ENCODE results near the gene PKMYT1. TPM values are rescaled to one million over a fixed set of nuclear protein-coding genes. Genes with fewer than 3 reads are reported as not detected.

Gene PKMYT1
- polyA plus RNA-seq, 1 donor (not counting 4 experiments of a cell fraction or from before 2014, with no cell fraction given), result 6.9 TPM

- peaks cover 2% of the 10 kb centered on the region for H3K9me1 ChIP-seq (ENCODE audit: control insufficient read depth, extremely low read depth, insufficient read depth, low read length)
- H3K27me3 ChIP-seq (ENCODE audit: control insufficient read depth, extremely low read depth, insufficient read depth, low read length), result no peaks in the 10 kb centered on the region
- FAIRE-seq (no peak), DNase-seq (ENCODE audit: low read depth, low spot score) (no peak)
- H3K4me1 ChIP-seq (ENCODE audit: control insufficient read depth, extremely low read depth, insufficient read depth, low read length), result peaks cover 25% of the 10 kb centered on the region
- no peak overlapping the region for H3K27ac ChIP-seq (ENCODE audit: control insufficient read depth, insufficient read depth, low read length)
- H3K4me2 ChIP-seq (ENCODE audit: control insufficient read depth, extremely low read depth, insufficient read depth, low read depth, low read length), result no peak overlapping the region
- H3K9ac ChIP-seq (ENCODE audit: control insufficient read depth, extremely low read depth, insufficient read depth, low read length), result no peak overlapping the region
- dilution Hi-C loops (cut with MboI; ENCODE audit: extremely low pct_ligation_motif_present, low sequenced_read_pairs), result no loop called here
- TF ChIP-seq EZH2 (IDR thresholded peaks at IDR 0.05; ENCODE audit: low read length), result no peak
- no peak for TF ChIP-seq CTCF (optimal IDR thresholded peaks at IDR 0.05 in 1 of 3, IDR thresholded peaks at IDR 0.05 in 1 of 3, conservative IDR thresholded peaks at IDR 0.05 in 1 of 3; ENCODE audit: extremely low read depth in 1 of 3, insufficient read depth in 2 of 3, low read length in 3 of 3)
- H2AFZ ChIP-seq (ENCODE audit: control insufficient read depth, low read length), result no peak overlapping the region
- H3K79me2 ChIP-seq (ENCODE audit: control insufficient read depth, insufficient read depth, low read length), result peaks cover 11% of the 10 kb centered on the region
- H3K9me3 ChIP-seq (ENCODE audit: control insufficient read depth, low read depth, low read length), result no peaks in the 10 kb centered on the region
- peaks cover 0 to 4% of the 10 kb centered on the region in 2 experiments for H3K36me3 ChIP-seq (ENCODE audit: control insufficient read depth in 2 of 2, extremely low read depth in 1 of 2, insufficient read depth in 2 of 2, low read length in 2 of 2)
- H4K20me1 ChIP-seq (ENCODE audit: control insufficient read depth, extremely low read depth, insufficient read depth, low read length), result peaks cover 9% of the 10 kb centered on the region
- H3K4me3 ChIP-seq (ENCODE audit: control insufficient read depth in 2 of 3, extremely low read depth in 1 of 3, insufficient read depth in 2 of 3, low read depth in 1 of 3, low read length in 3 of 3), result no peak overlapping the region
Observed at GRCh38 chr16:2967721-2968161, 12.5 kb downstream of the PKMYT1 start.

GRCh38 chr16:2967211-2967631, 13.0 kb downstream of the PKMYT1 start:
- Histone ChIP-seq H3K9me3 (ENCODE audit: control insufficient read depth, low read depth, low read length) (no peaks in the 10 kb centered on the region), H2AFZ (ENCODE audit: control insufficient read depth, low read length) (no peak overlapping the region), H3K4me2 (ENCODE audit: control insufficient read depth, extremely low read depth, insufficient read depth, low read depth, low read length) (no peak overlapping the region), H3K79me2 (ENCODE audit: control insufficient read depth, insufficient read depth, low read length) (peaks cover 11% of the 10 kb centered on the region), H3K9ac (ENCODE audit: control insufficient read depth, extremely low read depth, insufficient read depth, low read length) (no peak overlapping the region), H4K20me1 (ENCODE audit: control insufficient read depth, extremely low read depth, insufficient read depth, low read length) (peaks cover 9% of the 10 kb centered on the region), H3K4me1 (ENCODE audit: control insufficient read depth, extremely low read depth, insufficient read depth, low read length) (peaks cover 31% of the 10 kb centered on the region), H3K36me3 (ENCODE audit: control insufficient read depth in 2 of 2, extremely low read depth in 1 of 2, insufficient read depth in 2 of 2, low read length in 2 of 2) (no peaks in the 10 kb centered on the region), H3K27me3 (ENCODE audit: control insufficient read depth, extremely low read depth, insufficient read depth, low read length) (no peaks in the 10 kb centered on the region), H3K27ac (ENCODE audit: control insufficient read depth, insufficient read depth, low read length) (no peak overlapping the region), H3K9me1 (ENCODE audit: control insufficient read depth, extremely low read depth, insufficient read depth, low read length) (peaks cover 2% of the 10 kb centered on the region), H3K4me3 (ENCODE audit: control insufficient read depth in 2 of 3, extremely low read depth in 1 of 3, insufficient read depth in 2 of 3, low read depth in 1 of 3, low read length in 3 of 3) (no peak overlapping the region)
- dilution Hi-C loops (cut with MboI; ENCODE audit: extremely low pct_ligation_motif_present, low sequenced_read_pairs), result no loop called here
- DNase-seq (ENCODE audit: low read depth, low spot score), result no peak
- TF ChIP-seq EZH2 (IDR thresholded peaks at IDR 0.05; ENCODE audit: low read length) (no peak), CTCF (optimal IDR thresholded peaks at IDR 0.05 in 1 of 3, IDR thresholded peaks at IDR 0.05 in 1 of 3, conservative IDR thresholded peaks at IDR 0.05 in 1 of 3; ENCODE audit: extremely low read depth in 1 of 3, insufficient read depth in 2 of 3, low read length in 3 of 3) (no peak)
- no peak for FAIRE-seq
